GDM1 (cell line): ENCODE data around the gene ZNF628.
A peak's percentile ranks its signal among the peaks of the same experiment; 100 is the strongest.

Experiments
- DNase-seq: peaks from one replicate; lab custom pipeline; 2025; lab: John Stamatoyannopoulos, UW

The ZNF628 gene

GRCh38 chr19:55451163-55451964 is 25.1 kb upstream of the ZNF628 start:
- no peak for DNase-seq

GRCh38 chr19:55451965-55452748 is 24.3 kb upstream of the ZNF628 start:
- DNase-seq, result no peak

DNA sequence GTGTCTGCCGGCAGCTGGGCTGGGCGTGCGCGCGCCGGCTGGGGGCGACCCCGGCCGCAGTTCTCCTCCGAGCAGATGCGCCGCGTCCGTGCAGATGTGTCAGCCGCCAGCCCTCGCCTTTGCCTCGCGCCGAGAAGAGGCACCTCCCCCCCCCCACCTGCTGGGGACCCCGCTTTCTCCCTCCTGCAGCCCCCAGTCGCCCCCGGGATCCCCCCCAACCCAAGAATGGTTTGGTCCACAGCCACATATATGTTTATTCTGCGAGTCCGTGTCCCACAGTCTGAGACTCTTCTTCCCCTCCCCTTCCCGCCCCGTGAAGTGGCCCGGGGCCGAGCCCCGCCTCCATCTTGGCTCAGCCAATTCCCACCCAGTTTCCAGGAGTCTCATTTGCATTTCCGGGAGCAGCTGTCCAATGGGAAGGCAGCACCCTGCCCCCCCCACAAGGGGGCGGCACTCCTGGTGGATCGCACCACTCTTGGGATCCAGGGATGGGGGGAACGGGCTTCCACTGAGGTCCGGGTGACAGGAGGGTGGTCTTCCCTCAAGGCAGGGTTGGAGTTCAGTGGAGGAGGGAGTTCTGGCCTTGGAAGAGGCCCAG is 23.6 kb upstream of the ZNF628 start:
- DNase-seq, result peak; percentile 25

GRCh38 chr19:55453511-55454260 is 22.7 kb upstream of the ZNF628 start:
- no peak for DNase-seq

DNA sequence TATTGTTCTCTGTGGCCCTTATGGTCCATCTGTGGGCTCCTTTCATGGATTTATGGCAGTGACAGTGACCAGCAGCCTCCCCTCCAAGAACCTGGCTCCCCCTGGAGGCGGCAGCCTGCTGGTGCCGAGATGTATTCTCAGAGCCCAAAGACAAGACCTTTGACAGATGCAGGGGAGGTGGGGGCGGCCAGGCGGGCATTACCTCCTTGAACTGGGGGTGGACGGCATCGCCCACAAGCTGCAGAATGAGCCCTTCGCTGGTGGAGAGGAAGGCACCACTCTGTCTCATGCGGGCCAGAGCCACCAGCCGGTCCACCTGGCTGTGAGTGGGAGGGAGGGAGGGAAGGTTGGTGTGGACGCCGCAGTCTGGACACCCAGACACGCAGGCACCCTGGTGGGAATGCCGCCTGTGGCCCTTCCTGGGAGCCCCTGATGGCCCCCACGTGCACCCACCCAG is 21.6 kb upstream of the ZNF628 start:
- no peak for DNase-seq

DNA sequence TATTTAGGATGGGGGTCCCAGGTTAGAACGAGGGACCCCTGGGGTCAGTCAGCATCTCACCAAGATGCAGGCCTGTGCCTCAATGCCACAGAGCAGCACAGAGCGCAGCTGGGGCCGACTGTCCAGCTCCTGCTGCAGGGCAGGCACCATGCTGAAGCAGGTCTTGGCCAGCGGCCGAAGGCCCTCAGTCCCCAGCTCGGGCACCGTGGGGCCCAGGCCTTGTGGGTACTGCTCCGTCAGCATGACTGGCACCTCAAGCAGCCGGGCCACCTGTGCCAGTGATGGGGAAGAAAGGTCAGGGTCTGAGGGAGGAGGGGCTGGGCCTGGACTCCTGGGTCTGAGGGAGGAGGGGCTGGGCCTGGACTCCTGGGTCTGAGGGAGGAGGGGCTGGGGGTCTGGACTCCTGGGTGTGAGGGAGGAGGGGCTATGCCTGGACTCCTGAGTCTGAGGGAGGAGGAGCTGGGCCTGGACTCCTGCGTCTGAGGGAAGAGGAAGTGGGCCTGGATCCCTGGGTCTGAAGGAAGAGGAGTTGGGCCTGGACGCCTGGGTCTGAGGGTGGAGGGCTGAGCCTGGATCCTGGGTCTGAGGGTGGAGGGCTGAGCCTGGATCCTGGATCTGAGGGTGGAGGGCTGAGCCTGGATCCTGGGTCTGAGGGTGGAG is 20.7 kb upstream of the ZNF628 start:
- DNase-seq, result no peak

GRCh38 chr19:55456347-55456746 is 20.1 kb upstream of the ZNF628 start:
- no peak for DNase-seq

DNA sequence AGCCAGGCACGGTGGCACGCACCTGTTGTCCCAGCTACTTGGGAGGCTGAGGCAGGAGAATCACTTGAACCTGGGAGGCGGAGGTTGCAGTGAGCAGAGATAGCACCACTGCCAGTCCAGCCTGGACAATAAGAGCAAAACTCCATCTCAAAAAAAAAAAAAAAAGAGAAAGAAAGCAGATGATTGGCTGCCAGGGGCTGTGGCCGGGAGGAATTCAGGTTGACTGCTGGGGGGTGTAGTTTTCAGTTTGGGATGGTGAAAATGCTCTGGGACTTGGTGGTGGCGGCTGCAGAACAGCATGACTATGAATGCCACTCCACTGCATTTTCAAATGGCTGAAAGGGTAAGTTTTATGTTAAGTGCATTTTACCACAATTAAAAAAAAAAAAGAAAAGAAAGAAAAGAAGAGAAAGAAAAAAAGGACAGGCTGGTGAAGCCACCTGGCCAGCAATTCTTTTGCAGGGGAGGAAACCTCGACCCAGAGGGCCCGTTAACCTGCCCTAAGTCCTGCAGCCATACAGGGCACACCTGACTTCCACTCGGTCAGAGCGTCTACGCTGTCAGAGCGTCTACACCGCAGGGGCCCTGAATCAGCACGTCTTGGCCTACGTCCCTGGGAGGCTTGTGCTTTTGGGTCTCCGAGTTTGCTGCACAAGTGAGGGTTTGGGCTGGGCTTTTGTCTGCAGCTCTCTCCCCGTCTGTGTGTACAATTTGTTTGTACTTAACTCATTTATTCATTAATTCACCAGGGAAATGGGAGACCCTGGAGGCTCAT is 18.5 kb upstream of the ZNF628 start:
- no peak for DNase-seq

DNA sequence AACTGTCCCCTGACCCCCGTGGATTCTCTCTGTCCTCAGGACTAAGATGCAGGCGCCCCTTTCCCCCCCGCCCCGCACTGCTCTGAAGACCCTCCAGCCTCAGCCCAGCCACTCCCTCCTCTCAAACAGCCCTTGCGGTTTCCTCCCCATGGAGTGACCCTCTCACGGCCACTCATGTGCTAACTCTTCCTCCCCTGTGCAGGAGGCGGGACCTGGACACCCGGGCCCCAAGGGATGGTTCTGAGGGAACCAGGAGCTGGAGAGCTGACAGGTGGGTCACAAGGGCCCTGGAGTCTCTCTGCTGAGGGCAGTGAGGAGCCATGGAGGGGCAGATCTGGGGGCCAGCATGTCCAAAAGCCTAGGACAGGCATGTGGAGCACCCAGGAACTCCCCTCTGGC is 16.9 kb upstream of the ZNF628 start:
- DNase-seq, result no peak

GRCh38 chr19:55459950-55460657 is 16.3 kb upstream of the ZNF628 start:
- no peak for DNase-seq

DNA sequence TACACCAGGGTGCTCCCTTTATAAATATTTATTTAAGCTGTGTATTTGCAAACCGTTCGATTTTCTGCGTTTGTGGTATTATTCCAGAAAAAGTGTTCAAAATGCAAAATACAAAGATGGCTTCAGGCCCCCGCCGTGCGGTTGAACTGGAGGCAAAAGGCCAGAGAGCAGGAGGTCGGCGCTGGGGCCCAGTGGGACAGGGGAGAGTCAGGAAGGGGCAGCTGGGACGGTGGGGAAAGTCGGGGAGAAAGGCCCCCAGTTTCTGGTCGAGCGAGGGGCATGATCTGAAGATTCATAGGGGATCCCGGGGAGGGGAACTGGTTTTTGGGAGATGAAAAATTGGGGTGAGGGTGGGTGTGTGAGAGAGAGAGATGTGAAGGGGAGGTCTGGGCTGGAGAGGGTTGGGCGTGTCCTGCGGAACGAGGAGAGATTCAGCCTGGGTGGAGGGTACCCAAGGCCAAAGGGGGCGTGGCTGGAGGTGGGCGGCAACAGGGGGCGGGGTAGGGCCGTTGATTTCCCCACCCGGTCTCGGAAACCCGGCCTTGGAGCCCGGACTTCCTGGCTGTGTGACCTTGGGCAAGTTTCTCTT is 15.7 kb upstream of the ZNF628 start:
- peak; percentile 28 for DNase-seq

- DNase-seq, result peak; percentile 99
These were observed 15.0 kb upstream of the ZNF628 start, which contains the start of gene ISOC2 for GRCh38 chr19:55461259-55461973. Gene ISOC2, minus strand, starts transcription at chr19:55461642. Its CDS starts 5,156 bp downstream, at chr19:55456486.

DNA sequence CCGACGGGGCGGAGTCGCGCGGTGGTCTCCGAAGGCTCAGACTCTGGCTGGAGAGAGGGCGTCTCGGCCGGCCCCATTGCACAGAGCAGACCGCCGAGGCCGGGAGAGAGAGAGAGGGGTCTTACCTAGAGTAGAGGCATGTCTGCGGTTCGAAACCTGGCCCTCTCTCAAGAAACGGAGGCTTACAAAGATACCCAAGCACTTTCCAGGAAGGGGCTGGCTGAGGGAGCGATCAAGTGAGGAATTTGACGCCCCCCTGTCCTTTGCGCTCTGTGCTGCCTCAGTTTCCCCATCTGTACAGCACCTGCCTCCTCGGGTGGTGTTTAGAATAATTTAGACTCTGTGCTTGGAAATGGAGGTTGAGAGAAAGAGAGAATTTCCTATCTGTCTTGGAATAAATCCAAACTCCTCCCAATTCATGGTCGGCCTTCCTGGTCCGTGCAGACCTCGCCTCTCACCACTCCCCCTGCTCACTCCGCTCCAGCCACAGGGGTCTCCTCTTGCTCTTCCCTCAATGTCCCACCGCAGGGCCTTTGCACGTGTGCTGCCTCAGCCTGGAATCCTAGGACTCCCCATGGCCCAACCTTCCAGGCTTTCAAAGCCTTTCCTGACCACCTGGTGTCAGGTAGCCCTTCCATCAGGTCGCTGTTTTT is 14.3 kb upstream of the ZNF628 start:
- DNase-seq, result no peak

DNA sequence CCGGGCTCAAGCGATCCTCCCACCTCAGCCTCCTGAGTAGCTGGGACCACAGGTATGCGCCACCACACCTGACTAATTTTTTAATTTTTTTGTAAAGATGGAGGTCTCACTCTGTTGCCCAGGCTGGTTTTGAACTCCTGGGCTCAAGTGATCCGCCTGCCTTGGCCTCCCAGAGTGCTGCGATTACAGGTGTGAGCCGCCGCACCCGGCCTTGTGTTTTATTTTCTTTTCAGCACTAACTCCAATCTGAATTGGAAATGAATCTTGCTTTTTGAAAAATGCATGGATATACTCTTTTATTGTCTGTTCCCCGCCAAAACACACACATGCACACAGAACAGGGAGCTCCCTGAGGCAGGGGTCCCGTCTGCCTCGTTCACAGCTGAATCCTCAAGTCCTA is 13.7 kb upstream of the ZNF628 start:
- DNase-seq, result no peak

DNA sequence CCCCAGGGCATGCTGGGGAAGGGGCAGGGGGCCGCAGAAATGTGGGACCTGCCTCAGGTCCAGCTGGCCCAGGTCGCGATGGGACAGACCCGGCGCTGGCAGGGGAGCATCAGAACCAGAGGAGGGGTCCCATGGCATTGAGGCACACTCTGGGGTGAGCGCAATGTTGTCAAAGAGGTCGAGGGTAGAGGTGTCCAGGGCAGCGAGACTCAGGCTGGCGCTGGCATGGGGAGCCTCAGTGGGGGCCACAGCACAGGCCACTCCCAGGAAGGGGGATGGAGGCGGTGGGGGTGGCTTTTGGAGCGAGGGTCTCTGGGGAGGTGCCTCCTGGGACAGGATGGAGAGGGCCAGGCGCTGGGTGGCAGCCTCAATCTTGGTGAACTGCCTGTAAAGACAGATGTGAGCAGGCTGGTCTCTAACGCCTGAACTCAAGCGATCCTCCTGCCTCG is 12.8 kb upstream of the ZNF628 start:
- no peak for DNase-seq

- DNase-seq, result no peak
These were observed 12.3 kb upstream of the ZNF628 start for GRCh38 chr19:55464039-55464661.

DNA sequence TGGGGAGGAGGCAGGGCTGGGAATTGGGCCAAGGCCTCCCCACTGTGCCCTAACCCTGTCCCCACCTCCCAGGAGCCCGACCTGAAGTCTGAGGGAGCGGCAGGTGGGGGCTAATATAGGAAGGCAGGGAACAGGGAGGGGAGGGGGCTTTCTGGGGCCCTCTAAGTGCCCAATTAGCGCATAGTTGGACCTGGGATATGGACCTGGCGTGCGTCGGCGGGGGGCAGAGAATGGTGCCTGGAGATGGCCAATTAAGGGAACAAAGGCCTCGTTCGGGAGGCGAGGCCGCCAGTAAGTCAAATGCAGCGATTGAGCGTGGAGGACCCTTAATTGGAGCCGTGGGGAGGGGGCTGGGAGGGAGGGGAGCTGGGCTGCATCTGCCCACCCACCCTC is 11.8 kb upstream of the ZNF628 start, which contains the start of gene C19orf85:
Gene C19orf85, minus strand, starts transcription at position 90 of the 393 bp plus-strand sequence. CDS start 197 bp downstream, outside the sequence.
- no peak for DNase-seq
